ENCODE data around the gene EARS2. TPM values are rescaled to one million over a fixed set of nuclear protein-coding genes. Genes with fewer than 3 reads are reported as not detected.

EARS2 gene
- total RNA-seq, 1 experiment from 2014 or later: 55.9 TPM

DNA sequence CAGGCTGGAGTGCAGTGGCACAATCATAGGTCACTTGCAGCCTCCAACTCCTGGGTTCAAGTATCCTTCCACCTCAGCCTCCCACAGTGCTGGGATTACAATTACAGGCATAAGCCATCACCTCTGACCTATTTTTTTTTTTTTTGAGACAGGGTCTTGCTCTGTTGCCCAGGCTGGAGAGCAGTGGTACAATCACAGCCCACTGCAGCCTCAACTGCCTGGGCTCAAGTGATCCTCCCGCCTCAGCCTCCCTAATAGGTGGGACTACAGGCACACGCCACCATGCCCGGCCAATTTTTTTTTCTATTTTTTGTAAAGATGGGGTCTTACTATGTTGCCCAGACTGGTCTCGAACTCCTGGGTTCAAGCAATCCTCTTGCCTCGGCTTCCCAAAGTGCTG, 41.3 kb downstream of the EARS2 start:
- H3K27me3 Mint-ChIP-seq (ENCODE audit: low read depth): no peaks in the 10 kb centered on the region
- H3K36me3 Mint-ChIP-seq: peaks cover 22% of the 10 kb centered on the region
- no peaks in the 10 kb centered on the region for H3K4me1 Mint-ChIP-seq
- DNase-seq (ENCODE audit: low spot score) (no peak), ATAC-seq (no peak)
- H3K27ac Mint-ChIP-seq: no peak overlapping the region
- no peak for TF ChIP-seq ESRRA (CRISPR knock-in tag; IDR thresholded peaks at IDR 0.05; ENCODE audit: borderline replicate concordance)
- TF ChIP-seq ZNF121 (CRISPR knock-in tag; IDR thresholded peaks at IDR 0.05): peak; percentile 43; the same call in 1 of the 2 replicates
- no peak overlapping the region for H3K4me3 Mint-ChIP-seq
- CTCF ChIA-PET: interaction anchor here (0.7 kb wide), 1 partner anchor 41 kb away, joined by 4 read pairs; the partner anchor contains the start of gene EARS2
- POLR2A ChIA-PET: no interaction called here
- no peaks in the 10 kb centered on the region for H3K9me3 Mint-ChIP-seq

DNA sequence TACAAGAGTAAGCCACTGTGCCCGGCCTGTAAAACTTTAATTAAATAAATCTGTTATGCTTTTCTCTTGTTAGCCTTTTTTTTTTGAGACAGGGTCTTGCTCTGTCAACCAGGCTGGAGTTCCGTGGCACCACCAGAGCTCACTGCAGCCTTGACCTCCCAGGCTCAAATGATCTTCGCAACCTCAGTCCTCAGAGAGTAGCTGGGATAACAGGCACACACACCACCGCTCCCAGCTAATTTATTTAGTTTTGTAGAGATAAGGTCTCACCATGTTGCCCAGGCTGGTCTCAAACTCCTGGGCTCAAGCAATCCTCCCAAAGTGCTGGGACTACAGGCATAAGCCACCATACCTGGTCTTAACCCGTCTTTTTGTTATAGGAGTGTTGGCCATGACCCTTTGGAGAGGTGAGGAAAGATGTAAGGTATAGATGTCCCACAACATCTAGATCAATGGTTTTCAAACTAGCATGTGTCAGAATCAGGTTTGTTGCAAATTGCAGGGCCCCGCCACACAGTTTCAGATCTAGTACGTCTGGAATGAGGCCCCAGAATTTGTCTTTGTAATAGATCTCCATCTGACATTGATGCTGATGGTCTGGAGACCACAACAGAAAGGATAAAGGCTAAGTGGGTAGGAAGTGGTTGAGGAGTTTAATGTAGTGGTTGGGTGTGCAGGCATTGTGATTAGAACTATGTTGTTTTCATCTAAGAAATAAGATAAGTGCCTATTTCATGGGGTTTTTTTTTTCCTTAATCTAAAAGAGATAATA, 42.6 kb downstream of the EARS2 start:
- Mint-ChIP-seq H3K27me3 (ENCODE audit: low read depth) (no peaks in the 10 kb centered on the region), H3K9me3 (no peaks in the 10 kb centered on the region), H3K4me1 (no peaks in the 10 kb centered on the region), H3K4me3 (no peak overlapping the region), H3K36me3 (peaks cover 16% of the 10 kb centered on the region), H3K27ac (no peak overlapping the region)
- DNase-seq (ENCODE audit: low spot score) (no peak), ATAC-seq (no peak)
- CTCF ChIA-PET: no interaction called here
- POLR2A ChIA-PET: interaction anchor here (0.6 kb wide), 1 partner anchor 22 kb away, joined by 4 read pairs; no protein-coding TSS in a partner anchor
- TF ChIP-seq NFE2L1 (CRISPR knock-in tag; IDR thresholded peaks at IDR 0.05) (no peak), ZNF423 (CRISPR knock-in tag; IDR thresholded peaks at IDR 0.05) (no peak), IRF2 (CRISPR knock-in tag; IDR thresholded peaks at IDR 0.05; ENCODE audit: borderline replicate concordance, low read depth) (no peak), MXD4 (CRISPR knock-in tag; IDR thresholded peaks at IDR 0.05; ENCODE audit: borderline replicate concordance) (no peak), PRRX2 (CRISPR knock-in tag; IDR thresholded peaks at IDR 0.05) (no peak), MYBL2 (CRISPR knock-in tag; IDR thresholded peaks at IDR 0.05) (no peak), ZNF219 (CRISPR knock-in tag; IDR thresholded peaks at IDR 0.05; ENCODE audit: borderline replicate concordance) (no peak), CREM (CRISPR knock-in tag; IDR thresholded peaks at IDR 0.05) (no peak), ESRRA (CRISPR knock-in tag; IDR thresholded peaks at IDR 0.05; ENCODE audit: borderline replicate concordance) (no peak), GTF2I (CRISPR knock-in tag; conservative IDR thresholded peaks at IDR 0.05) (no peak), ZNF121 (CRISPR knock-in tag; IDR thresholded peaks at IDR 0.05) (no peak), JAZF1 (CRISPR knock-in tag; IDR thresholded peaks at IDR 0.05) (no peak)
- TF ChIP-seq, protein P1, sequence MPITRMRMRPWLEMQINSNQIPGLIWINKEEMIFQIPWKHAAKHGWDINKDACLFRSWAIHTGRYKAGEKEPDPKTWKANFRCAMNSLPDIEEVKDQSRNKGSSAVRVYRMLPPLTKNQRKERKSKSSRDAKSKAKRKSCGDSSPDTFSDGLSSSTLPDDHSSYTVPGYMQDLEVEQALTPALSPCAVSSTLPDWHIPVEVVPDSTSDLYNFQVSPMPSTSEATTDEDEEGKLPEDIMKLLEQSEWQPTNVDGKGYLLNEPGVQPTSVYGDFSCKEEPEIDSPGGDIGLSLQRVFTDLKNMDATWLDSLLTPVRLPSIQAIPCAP (CRISPR knock-in tag; IDR thresholded peaks at IDR 0.05): no peak
- TF ChIP-seq, protein P2, sequence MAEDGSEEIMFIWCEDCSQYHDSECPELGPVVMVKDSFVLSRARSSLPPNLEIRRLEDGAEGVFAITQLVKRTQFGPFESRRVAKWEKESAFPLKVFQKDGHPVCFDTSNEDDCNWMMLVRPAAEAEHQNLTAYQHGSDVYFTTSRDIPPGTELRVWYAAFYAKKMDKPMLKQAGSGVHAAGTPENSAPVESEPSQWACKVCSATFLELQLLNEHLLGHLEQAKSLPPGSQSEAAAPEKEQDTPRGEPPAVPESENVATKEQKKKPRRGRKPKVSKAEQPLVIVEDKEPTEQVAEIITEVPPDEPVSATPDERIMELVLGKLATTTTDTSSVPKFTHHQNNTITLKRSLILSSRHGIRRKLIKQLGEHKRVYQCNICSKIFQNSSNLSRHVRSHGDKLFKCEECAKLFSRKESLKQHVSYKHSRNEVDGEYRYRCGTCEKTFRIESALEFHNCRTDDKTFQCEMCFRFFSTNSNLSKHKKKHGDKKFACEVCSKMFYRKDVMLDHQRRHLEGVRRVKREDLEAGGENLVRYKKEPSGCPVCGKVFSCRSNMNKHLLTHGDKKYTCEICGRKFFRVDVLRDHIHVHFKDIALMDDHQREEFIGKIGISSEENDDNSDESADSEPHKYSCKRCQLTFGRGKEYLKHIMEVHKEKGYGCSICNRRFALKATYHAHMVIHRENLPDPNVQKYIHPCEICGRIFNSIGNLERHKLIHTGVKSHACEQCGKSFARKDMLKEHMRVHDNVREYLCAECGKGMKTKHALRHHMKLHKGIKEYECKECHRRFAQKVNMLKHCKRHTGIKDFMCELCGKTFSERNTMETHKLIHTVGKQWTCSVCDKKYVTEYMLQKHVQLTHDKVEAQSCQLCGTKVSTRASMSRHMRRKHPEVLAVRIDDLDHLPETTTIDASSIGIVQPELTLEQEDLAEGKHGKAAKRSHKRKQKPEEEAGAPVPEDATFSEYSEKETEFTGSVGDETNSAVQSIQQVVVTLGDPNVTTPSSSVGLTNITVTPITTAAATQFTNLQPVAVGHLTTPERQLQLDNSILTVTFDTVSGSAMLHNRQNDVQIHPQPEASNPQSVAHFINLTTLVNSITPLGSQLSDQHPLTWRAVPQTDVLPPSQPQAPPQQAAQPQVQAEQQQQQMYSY (CRISPR knock-in tag; IDR thresholded peaks at IDR 0.05): no peak
- TF ChIP-seq, protein P3, sequence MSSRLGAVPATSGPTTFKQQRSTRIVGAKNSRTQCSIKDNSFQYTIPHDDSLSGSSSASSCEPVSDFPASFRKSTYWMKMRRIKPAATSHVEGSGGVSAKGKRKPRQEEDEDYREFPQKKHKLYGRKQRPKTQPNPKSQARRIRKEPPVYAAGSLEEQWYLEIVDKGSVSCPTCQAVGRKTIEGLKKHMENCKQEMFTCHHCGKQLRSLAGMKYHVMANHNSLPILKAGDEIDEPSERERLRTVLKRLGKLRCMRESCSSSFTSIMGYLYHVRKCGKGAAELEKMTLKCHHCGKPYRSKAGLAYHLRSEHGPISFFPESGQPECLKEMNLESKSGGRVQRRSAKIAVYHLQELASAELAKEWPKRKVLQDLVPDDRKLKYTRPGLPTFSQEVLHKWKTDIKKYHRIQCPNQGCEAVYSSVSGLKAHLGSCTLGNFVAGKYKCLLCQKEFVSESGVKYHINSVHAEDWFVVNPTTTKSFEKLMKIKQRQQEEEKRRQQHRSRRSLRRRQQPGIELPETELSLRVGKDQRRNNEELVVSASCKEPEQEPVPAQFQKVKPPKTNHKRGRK (CRISPR knock-in tag; IDR thresholded peaks at IDR 0.05; ENCODE audit: borderline replicate concordance): no peak
- TF ChIP-seq, protein P4, sequence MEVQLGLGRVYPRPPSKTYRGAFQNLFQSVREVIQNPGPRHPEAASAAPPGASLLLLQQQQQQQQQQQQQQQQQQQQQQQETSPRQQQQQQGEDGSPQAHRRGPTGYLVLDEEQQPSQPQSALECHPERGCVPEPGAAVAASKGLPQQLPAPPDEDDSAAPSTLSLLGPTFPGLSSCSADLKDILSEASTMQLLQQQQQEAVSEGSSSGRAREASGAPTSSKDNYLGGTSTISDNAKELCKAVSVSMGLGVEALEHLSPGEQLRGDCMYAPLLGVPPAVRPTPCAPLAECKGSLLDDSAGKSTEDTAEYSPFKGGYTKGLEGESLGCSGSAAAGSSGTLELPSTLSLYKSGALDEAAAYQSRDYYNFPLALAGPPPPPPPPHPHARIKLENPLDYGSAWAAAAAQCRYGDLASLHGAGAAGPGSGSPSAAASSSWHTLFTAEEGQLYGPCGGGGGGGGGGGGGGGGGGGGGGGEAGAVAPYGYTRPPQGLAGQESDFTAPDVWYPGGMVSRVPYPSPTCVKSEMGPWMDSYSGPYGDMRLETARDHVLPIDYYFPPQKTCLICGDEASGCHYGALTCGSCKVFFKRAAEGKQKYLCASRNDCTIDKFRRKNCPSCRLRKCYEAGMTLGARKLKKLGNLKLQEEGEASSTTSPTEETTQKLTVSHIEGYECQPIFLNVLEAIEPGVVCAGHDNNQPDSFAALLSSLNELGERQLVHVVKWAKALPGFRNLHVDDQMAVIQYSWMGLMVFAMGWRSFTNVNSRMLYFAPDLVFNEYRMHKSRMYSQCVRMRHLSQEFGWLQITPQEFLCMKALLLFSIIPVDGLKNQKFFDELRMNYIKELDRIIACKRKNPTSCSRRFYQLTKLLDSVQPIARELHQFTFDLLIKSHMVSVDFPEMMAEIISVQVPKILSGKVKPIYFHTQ (CRISPR knock-in tag; IDR thresholded peaks at IDR 0.05): no peak
- TF ChIP-seq, protein P5, sequence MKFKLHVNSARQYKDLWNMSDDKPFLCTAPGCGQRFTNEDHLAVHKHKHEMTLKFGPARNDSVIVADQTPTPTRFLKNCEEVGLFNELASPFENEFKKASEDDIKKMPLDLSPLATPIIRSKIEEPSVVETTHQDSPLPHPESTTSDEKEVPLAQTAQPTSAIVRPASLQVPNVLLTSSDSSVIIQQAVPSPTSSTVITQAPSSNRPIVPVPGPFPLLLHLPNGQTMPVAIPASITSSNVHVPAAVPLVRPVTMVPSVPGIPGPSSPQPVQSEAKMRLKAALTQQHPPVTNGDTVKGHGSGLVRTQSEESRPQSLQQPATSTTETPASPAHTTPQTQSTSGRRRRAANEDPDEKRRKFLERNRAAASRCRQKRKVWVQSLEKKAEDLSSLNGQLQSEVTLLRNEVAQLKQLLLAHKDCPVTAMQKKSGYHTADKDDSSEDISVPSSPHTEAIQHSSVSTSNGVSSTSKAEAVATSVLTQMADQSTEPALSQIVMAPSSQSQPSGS (CRISPR knock-in tag; IDR thresholded peaks at IDR 0.05; ENCODE audit: borderline replicate concordance, low read depth): no peak
- TF ChIP-seq, protein P6, sequence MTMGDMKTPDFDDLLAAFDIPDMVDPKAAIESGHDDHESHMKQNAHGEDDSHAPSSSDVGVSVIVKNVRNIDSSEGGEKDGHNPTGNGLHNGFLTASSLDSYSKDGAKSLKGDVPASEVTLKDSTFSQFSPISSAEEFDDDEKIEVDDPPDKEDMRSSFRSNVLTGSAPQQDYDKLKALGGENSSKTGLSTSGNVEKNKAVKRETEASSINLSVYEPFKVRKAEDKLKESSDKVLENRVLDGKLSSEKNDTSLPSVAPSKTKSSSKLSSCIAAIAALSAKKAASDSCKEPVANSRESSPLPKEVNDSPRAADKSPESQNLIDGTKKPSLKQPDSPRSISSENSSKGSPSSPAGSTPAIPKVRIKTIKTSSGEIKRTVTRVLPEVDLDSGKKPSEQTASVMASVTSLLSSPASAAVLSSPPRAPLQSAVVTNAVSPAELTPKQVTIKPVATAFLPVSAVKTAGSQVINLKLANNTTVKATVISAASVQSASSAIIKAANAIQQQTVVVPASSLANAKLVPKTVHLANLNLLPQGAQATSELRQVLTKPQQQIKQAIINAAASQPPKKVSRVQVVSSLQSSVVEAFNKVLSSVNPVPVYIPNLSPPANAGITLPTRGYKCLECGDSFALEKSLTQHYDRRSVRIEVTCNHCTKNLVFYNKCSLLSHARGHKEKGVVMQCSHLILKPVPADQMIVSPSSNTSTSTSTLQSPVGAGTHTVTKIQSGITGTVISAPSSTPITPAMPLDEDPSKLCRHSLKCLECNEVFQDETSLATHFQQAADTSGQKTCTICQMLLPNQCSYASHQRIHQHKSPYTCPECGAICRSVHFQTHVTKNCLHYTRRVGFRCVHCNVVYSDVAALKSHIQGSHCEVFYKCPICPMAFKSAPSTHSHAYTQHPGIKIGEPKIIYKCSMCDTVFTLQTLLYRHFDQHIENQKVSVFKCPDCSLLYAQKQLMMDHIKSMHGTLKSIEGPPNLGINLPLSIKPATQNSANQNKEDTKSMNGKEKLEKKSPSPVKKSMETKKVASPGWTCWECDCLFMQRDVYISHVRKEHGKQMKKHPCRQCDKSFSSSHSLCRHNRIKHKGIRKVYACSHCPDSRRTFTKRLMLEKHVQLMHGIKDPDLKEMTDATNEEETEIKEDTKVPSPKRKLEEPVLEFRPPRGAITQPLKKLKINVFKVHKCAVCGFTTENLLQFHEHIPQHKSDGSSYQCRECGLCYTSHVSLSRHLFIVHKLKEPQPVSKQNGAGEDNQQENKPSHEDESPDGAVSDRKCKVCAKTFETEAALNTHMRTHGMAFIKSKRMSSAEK (CRISPR knock-in tag; IDR thresholded peaks at IDR 0.05; ENCODE audit: borderline replicate concordance): no peak

All from WTC11 (cell line).